ENCODE results near the gene NACAD. TPM values are rescaled to one million over a fixed set of nuclear protein-coding genes. Genes with fewer than 3 reads are reported as not detected.

Gene NACAD
- total and polyA plus RNA-seq, 7 experiments from 2014 or later = 0.08 to 0.15 TPM; not detected in 5

- H3K4me1 ChIP-seq (ENCODE audit: control insufficient read depth in 2 of 2, insufficient read depth in 2 of 2, low read length in 2 of 2) = no peaks in the 10 kb centered on the region
- ATAC-seq = no peak
- DNase-seq = no peak
- H3K4me3 Mint-ChIP-seq = no peak overlapping the region
- H3K9me3 ChIP-seq (ENCODE audit: control insufficient read depth in 2 of 3, low read length in 3 of 3) = no peaks in the 10 kb centered on the region
- H3K36me3 Mint-ChIP-seq = peaks cover 0 to 17% (median 6%) of the 10 kb centered on the region in 5 donors
- H3K27me3 ChIP-seq (ENCODE audit: control insufficient read depth in 2 of 2, insufficient read depth in 2 of 2, low read length in 2 of 2) = no peaks in the 10 kb centered on the region
- peaks cover 34 to 64% (median 45%) of the 10 kb centered on the region in 3 experiments for H3K36me3 ChIP-seq (ENCODE audit: control insufficient read depth in 2 of 3, insufficient read depth in 3 of 3, low read length in 3 of 3)
- no peaks in the 10 kb centered on the region for H3K27me3 Mint-ChIP-seq
- H3K4me3 ChIP-seq (ENCODE audit: low read length) = no peak overlapping the region
- intact Hi-C loops (cut with micrococcal nuclease) = no loop called here
- ChIA-PET POLR2A (interaction anchor here (1.2 kb wide), 1 partner anchor 36 kb away, joined by 3 read pairs; no protein-coding TSS in a partner anchor), CTCF (no interaction called here)
- peaks cover 0 to 3% (median 0%) of the 10 kb centered on the region in 11 donors for H3K9me3 Mint-ChIP-seq
- peaks cover 0 to 9% (median 5%) of the 10 kb centered on the region in 7 donors for H3K4me1 Mint-ChIP-seq
- H3K27ac Mint-ChIP-seq = no peak overlapping the region
- H3K27ac ChIP-seq (ENCODE audit: low read depth, low read length) = no peak overlapping the region
Observed at GRCh38 chr7:45099891-45100760, 11.4 kb upstream of the NACAD start.

GRCh38 chr7:45098983-45099839, 10.4 kb upstream of the NACAD start:
- ATAC-seq = no peak
- H3K27ac Mint-ChIP-seq = no peak overlapping the region

GRCh38 chr7:45092931-45093235, 4.1 kb upstream of the NACAD start:
- H3K36me3 ChIP-seq (ENCODE audit: control insufficient read depth in 2 of 3, insufficient read depth in 3 of 3, low read length in 3 of 3) = no peaks in the 10 kb centered on the region
- no peak overlapping the region for H3K27ac Mint-ChIP-seq
- peaks cover 0 to 21% (median 5%) of the 10 kb centered on the region in 11 donors for H3K9me3 Mint-ChIP-seq
- peaks cover 0 to 10% (median 4%) of the 10 kb centered on the region in 5 donors for H3K36me3 Mint-ChIP-seq
- H3K4me1 Mint-ChIP-seq = peaks cover 4 to 11% (median 8%) of the 10 kb centered on the region in 7 donors
- ChIA-PET CTCF (interaction anchor here (0.7 kb wide), 1 partner anchor 43 kb away, joined by 3 read pairs; no protein-coding TSS in a partner anchor), POLR2A (no interaction called here)
- H3K4me1 ChIP-seq (ENCODE audit: control insufficient read depth in 2 of 2, insufficient read depth in 2 of 2, low read length in 2 of 2) = peaks cover 0 to 11% of the 10 kb centered on the region in 2 donors
- no peak overlapping the region for H3K4me3 ChIP-seq (ENCODE audit: low read length)
- H3K27me3 ChIP-seq (ENCODE audit: control insufficient read depth in 2 of 2, insufficient read depth in 2 of 2, low read length in 2 of 2) = no peaks in the 10 kb centered on the region
- ATAC-seq = no peak
- H3K4me3 Mint-ChIP-seq = no peak overlapping the region
- intact Hi-C loops (cut with micrococcal nuclease) = no loop called here
- H3K27me3 Mint-ChIP-seq = peaks cover 7 to 38% (median 8%) of the 10 kb centered on the region in 5 donors
- no peak for DNase-seq
- no peaks in the 10 kb centered on the region for H3K9me3 ChIP-seq (ENCODE audit: control insufficient read depth in 2 of 3, low read length in 3 of 3)
- H3K27ac ChIP-seq (ENCODE audit: low read depth, low read length) = no peak overlapping the region

More at GRCh38 chr7:45098983-45099839, 10.4 kb upstream of the NACAD start:
- H3K4me3 ChIP-seq (ENCODE audit: low read length) = no peak overlapping the region
- H3K4me1 ChIP-seq (ENCODE audit: control insufficient read depth in 2 of 2, insufficient read depth in 2 of 2, low read length in 2 of 2) = no peaks in the 10 kb centered on the region
- Mint-ChIP-seq H3K36me3 (peaks cover 0 to 17% (median 8%) of the 10 kb centered on the region in 5 donors), H3K9me3 (peaks cover 0 to 7% (median 2%) of the 10 kb centered on the region in 11 donors), H3K4me3 (no peak overlapping the region), H3K27me3 (no peaks in the 10 kb centered on the region), H3K4me1 (peaks cover 0 to 9% (median 5%) of the 10 kb centered on the region in 7 donors)
- H3K27me3 ChIP-seq (ENCODE audit: control insufficient read depth in 2 of 2, insufficient read depth in 2 of 2, low read length in 2 of 2) = no peaks in the 10 kb centered on the region
- POLR2A ChIA-PET = interaction anchor here (1.2 kb wide), 1 partner anchor 37 kb away, joined by 3 read pairs; no protein-coding TSS in a partner anchor
- CTCF ChIA-PET = no interaction called here
- peaks cover 25 to 55% (median 36%) of the 10 kb centered on the region in 3 experiments for H3K36me3 ChIP-seq (ENCODE audit: control insufficient read depth in 2 of 3, insufficient read depth in 3 of 3, low read length in 3 of 3)
- no peak overlapping the region for H3K27ac ChIP-seq (ENCODE audit: low read depth, low read length)
- intact Hi-C loops (cut with micrococcal nuclease) = no loop called here
- no peak for DNase-seq
- no peaks in the 10 kb centered on the region for H3K9me3 ChIP-seq (ENCODE audit: control insufficient read depth in 2 of 3, low read length in 3 of 3)

GRCh38 chr7:45092100-45092930, 3.5 kb upstream of the NACAD start:
- peaks cover 7 to 39% (median 8%) of the 10 kb centered on the region in 5 donors for H3K27me3 Mint-ChIP-seq
- peaks cover 0 to 10% (median 4%) of the 10 kb centered on the region in 5 donors for H3K36me3 Mint-ChIP-seq
- POLR2A ChIA-PET = no interaction called here
- no peak overlapping the region for H3K4me3 Mint-ChIP-seq
- Histone ChIP-seq H3K27ac (ENCODE audit: low read depth, low read length) (no peak overlapping the region), H3K36me3 (ENCODE audit: control insufficient read depth in 2 of 3, insufficient read depth in 3 of 3, low read length in 3 of 3) (no peaks in the 10 kb centered on the region), H3K27me3 (ENCODE audit: control insufficient read depth in 2 of 2, insufficient read depth in 2 of 2, low read length in 2 of 2) (no peaks in the 10 kb centered on the region), H3K4me3 (ENCODE audit: low read length) (no peak overlapping the region), H3K4me1 (ENCODE audit: control insufficient read depth in 2 of 2, insufficient read depth in 2 of 2, low read length in 2 of 2) (peaks cover 0 to 11% of the 10 kb centered on the region in 2 donors), H3K9me3 (ENCODE audit: control insufficient read depth in 2 of 3, low read length in 3 of 3) (no peaks in the 10 kb centered on the region)
- H3K4me1 Mint-ChIP-seq = peaks cover 4 to 11% (median 8%) of the 10 kb centered on the region in 7 donors
- intact Hi-C loops (cut with micrococcal nuclease) = no loop called here
- H3K9me3 Mint-ChIP-seq = peaks cover 0 to 21% (median 5%) of the 10 kb centered on the region in 11 donors
- no peak for DNase-seq
- ATAC-seq = no peak
- H3K27ac Mint-ChIP-seq = peak overlapping the region in 1 of 9 donors; percentile 73
- CTCF ChIA-PET = interaction anchor here (0.7 kb wide), 1 partner anchor 44 kb away, joined by 3 read pairs; no protein-coding TSS in a partner anchor

DNA sequence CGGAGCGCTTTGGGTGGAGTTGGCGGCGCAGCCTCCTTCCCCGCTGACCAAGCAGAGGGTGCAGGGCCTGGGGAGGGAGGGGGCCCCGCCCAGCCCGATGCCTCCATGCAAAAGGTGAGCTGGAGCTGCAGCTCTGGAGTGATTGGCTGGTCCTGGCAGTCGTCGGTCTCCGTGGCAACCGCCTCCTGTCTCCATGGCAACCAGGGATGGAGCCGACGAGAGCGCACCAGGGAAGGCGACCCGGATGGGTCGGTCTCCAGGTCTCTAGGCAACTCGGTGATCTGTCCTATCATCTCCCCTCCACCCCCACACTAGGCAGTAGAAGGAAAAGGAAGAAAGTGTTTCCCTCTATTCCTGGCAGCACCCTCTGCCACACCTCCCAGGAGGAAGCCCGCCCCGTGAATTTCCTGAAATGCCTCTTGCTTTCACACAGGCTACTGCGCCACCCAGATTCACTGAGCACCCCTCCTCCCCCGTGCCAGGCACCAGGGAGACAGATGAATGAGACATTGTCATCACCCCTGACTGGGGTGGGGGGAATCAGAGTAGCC, 647 bp upstream of the NACAD start:
- Mint-ChIP-seq H3K27me3 (peaks cover 7 to 41% (median 8%) of the 10 kb centered on the region in 5 donors), H3K27ac (peak overlapping the region in 4 of 9 donors; percentile 44 to 60 (median 50)), H3K4me3 (peak overlapping the region; percentile 51 to 79 (median 70)), H3K4me1 (peaks cover 0 to 9% (median 8%) of the 10 kb centered on the region in 7 donors), H3K36me3 (peaks cover 0 to 7% (median 1%) of the 10 kb centered on the region in 5 donors), H3K9me3 (peaks cover 0 to 16% (median 5%) of the 10 kb centered on the region in 11 donors)
- Histone ChIP-seq H3K4me3 (ENCODE audit: low read length) (peak overlapping the region; percentile 51), H3K4me1 (ENCODE audit: control insufficient read depth in 2 of 2, insufficient read depth in 2 of 2, low read length in 2 of 2) (peaks cover 0 to 11% of the 10 kb centered on the region in 2 donors), H3K9me3 (ENCODE audit: control insufficient read depth in 2 of 3, low read length in 3 of 3) (no peaks in the 10 kb centered on the region), H3K27me3 (ENCODE audit: control insufficient read depth in 2 of 2, insufficient read depth in 2 of 2, low read length in 2 of 2) (no peaks in the 10 kb centered on the region), H3K36me3 (ENCODE audit: control insufficient read depth in 2 of 3, insufficient read depth in 3 of 3, low read length in 3 of 3) (no peaks in the 10 kb centered on the region), H3K27ac (ENCODE audit: low read depth, low read length) (no peak overlapping the region)
- CTCF ChIA-PET = no interaction called here
- POLR2A ChIA-PET = interaction anchor here (0.6 to 0.7 kb wide), 2 partner anchors 88 to 674 kb away, joined by 3 read pairs; no protein-coding TSS in a partner anchor
- DNase-seq (peak; percentile 34 to 67 (median 54)), ATAC-seq (peak; percentile 60)
- intact Hi-C loops (cut with micrococcal nuclease) = loop anchor here in 1 of 2 donors (1.0 kb wide), 1 partner anchor 204 kb away; the partner anchor contains the start of gene PURB
